Fibroblast of mammary gland (primary cell): ENCODE results near the gene TBC1D22A.

Experiments
- DNase-seq: peaks from one replicate; pipeline ENCODE4 v3.0.0-alpha.2; 2010; ENCODE audit warnings: low read depth
- H3K4me3 ChIP-seq: 2 replicates; pipeline ENCODE4 v1.5.1; 2011; ENCODE audit warnings: low read depth, mild to moderate bottlenecking, low read length, moderate library complexity; ENCODE audit not compliant: control insufficient read depth
- TF ChIP-seq, protein P1 (sequence below): conservative IDR thresholded peaks from 2 replicates; pipeline ENCODE4 v1.5.1; 2011; ENCODE audit warnings: low read depth, low read length, inconsistent platforms; ENCODE audit not compliant: control insufficient read depth, insufficient read depth

TBC1D22A gene

DNA sequence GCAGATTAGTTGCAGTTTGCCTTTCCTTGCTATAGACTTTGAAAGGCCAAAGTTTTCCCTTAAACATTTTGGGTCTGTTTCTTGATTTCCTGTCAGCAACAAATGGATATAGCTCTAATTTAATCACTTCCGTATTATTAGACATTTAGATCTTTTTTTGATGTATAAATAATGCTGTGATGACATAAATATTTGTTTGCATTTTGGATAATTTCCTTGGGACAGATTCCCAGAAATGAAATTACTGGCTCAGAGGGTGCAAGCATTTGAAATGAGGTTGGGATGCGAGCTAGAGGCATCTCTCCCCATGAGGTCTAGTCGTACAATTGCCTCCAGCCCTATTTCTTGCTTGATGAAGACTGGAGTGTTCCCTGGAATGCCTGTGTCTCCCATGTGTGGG lies 94.2 kb downstream of the TBC1D22A start:
- H3K4me3 ChIP-seq: no peak overlapping the region
- TF ChIP-seq, protein P1, sequence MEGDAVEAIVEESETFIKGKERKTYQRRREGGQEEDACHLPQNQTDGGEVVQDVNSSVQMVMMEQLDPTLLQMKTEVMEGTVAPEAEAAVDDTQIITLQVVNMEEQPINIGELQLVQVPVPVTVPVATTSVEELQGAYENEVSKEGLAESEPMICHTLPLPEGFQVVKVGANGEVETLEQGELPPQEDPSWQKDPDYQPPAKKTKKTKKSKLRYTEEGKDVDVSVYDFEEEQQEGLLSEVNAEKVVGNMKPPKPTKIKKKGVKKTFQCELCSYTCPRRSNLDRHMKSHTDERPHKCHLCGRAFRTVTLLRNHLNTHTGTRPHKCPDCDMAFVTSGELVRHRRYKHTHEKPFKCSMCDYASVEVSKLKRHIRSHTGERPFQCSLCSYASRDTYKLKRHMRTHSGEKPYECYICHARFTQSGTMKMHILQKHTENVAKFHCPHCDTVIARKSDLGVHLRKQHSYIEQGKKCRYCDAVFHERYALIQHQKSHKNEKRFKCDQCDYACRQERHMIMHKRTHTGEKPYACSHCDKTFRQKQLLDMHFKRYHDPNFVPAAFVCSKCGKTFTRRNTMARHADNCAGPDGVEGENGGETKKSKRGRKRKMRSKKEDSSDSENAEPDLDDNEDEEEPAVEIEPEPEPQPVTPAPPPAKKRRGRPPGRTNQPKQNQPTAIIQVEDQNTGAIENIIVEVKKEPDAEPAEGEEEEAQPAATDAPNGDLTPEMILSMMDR: no peak
- DNase-seq: no peak

DNA sequence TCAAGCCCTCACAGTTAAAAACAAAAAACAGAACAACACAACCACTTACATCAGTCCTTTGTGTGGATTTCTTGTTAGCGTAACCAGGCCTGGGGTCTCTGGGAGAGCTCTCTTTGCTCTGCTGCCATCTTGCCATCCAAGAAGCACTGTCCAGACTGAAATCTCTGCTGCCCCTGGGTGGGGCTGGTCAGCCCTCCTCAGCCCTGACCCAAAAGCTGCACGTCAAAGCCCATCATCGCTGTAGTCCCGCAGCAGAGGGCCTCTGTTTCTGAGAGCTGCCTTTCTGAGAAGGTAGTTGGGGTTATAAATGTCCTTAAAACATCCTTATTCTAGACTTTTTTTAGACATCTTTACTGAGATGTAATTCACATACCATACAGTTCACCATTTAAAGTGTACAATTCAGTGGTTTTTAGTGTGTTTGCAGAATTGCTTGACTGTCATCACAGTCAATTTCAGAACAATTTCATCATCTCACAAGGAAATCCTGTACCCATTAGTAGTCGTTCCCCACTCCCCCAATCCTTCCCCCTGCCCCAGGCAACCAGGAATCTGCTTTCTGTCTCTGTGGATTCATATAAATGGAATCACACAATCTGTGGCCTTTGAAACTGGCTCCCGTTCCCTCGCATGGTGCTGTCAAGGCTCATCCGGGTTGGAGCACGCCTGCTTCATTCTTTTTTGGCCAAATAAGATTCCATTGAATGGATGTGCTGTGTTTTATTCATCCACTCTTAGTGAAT lies 94.9 kb downstream of the TBC1D22A start:
- no peak overlapping the region for H3K4me3 ChIP-seq
- DNase-seq: no peak
- TF ChIP-seq, protein P1: no peak

DNA sequence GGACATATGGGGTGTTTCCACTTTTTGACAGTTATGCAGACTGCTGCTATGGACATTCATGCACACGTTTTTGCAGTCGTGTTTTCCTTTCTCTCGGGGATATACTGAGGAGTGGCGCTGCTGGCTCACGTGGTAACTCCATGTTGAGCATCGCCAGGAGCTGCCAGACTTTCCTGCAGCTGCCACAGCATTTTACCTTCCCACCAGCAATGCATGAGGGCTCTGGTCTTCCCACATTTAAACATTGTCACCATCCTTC lies 95.4 kb downstream of the TBC1D22A start:
- H3K4me3 ChIP-seq: no peak overlapping the region
- TF ChIP-seq, protein P1: no peak
- DNase-seq: no peak

DNA sequence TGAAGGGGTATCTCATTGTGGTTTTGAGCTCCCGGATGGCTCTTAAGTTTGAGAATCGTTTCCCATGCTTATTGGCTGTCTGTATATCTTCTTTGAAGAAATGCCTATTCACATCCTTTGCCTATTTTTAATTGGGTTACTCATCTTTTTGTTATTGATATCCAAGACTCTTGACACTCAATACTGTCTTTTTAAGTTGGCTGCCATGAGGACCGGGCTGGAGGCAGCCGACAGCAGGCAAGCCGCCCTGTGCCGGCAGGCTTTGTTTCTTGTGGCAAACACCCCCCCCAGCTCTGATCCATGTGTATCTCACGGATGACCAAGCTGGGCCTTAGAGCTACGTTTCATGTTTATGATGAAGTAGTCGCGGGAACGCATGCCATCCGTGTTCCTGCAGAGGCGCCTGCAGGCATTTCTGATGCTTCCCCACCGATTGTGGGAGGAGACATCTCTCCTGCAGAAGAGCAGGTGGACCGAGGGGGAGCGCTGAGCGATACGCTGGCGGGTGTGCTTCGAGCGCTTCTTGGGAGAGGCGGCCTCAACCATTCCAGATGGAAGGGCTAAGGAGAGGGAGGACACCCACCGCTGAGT lies 95.8 kb downstream of the TBC1D22A start:
- H3K4me3 ChIP-seq: no peak overlapping the region
- DNase-seq: no peak
- TF ChIP-seq, protein P1: no peak

DNA sequence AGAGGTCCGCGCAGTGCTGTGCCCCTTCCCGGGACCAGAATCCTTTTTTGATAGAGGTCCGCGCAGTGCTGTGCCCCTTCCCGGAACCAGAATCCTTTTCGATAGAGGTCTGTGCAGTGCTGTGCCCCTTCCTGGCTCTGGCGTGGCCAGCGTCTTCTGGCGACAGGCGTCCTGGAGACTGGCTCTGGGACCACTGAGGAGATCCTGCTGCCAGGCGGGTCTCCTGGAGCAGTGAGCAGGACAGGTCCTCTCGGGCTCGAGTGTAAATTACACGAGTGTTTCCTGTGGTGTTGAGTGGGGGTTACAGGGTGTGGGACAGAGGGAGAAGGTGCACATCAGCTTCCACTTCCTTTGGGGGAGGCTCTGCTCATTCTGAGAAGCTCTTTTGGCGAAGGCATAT lies 98.1 kb downstream of the TBC1D22A start:
- H3K4me3 ChIP-seq: no peak overlapping the region
- TF ChIP-seq, protein P1: no peak
- DNase-seq: no peak

DNA sequence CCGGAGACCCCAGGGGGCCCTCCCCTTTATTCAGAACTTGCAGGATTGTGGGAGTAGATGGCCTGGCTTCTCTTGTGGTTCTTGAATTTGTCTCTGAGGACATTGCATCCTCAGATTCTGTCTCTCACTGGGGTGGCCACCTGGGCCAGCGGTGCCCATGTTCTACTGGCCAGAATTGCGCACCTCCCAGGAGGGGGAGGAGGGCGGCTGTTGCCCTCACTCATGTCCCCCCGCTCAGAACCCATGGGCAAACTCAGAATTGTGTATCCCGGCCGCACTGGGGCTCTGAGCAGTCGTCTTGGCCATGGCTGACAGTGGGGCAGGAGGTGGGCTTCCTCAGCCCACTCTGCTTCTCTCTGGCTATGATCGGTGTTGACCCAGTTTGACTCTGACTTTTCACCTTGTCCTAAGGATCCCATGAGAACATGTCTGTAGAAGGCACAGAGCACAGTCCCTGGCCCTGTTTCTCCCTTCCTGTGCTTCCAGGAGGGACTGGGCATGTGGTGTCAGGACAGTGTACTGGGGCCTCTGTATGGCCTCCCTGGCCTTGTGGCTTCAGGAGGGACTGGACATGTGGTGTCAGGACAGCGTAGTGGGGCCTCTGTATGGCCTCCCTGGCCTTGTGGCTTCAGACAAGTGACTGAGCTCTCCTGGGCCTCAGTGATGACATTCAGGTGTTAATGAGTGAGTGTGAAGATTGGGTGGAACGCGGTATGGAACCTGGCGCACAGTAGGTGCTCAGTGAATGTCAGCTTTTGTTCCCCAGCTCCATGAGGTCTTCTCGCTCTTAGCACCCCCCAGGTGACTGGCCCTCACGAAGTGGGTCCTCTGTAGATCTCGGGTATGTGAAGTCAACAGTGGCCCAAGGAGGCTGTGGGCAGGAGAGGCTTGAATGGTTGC lies 99.3 kb downstream of the TBC1D22A start:
- no peak overlapping the region for H3K4me3 ChIP-seq
- DNase-seq: no peak
- TF ChIP-seq, protein P1: no peak
